Mammary microvascular endothelial cell (primary cell): ENCODE data around the gene B2M. TPM values are rescaled to one million over a fixed set of nuclear protein-coding genes. Genes with fewer than 3 reads are reported as not detected.

Experiments
- total RNA-seq: library from RNA; depleted of rRNA; stranded (reverse); fragments of >200 nt; gene quantifications from 2 replicates; pipeline ENCODE4 v1.2.3, GENCODE V29; 2015

Gene B2M
- total RNA-seq = 5,363 and 5,707 TPM in 2 replicates

DNA sequence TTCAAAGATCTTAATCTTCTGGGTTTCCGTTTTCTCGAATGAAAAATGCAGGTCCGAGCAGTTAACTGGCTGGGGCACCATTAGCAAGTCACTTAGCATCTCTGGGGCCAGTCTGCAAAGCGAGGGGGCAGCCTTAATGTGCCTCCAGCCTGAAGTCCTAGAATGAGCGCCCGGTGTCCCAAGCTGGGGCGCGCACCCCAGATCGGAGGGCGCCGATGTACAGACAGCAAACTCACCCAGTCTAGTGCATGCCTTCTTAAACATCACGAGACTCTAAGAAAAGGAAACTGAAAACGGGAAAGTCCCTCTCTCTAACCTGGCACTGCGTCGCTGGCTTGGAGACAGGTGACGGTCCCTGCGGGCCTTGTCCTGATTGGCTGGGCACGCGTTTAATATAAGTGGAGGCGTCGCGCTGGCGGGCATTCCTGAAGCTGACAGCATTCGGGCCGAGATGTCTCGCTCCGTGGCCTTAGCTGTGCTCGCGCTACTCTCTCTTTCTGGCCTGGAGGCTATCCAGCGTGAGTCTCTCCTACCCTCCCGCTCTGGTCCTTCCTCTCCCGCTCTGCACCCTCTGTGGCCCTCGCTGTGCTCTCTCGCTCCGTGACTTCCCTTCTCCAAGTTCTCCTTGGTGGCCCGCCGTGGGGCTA, at the start of gene B2M, which contains the start of gene PATL2:
TSS of gene B2M (plus strand) at position 422 of the 647 bp plus-strand sequence. CDS start at position 452, 30 bp downstream.
TSS of gene PATL2 (minus strand) at position 228 of the 647 bp plus-strand sequence. CDS start 34,833 bp downstream, outside the sequence.

DNA sequence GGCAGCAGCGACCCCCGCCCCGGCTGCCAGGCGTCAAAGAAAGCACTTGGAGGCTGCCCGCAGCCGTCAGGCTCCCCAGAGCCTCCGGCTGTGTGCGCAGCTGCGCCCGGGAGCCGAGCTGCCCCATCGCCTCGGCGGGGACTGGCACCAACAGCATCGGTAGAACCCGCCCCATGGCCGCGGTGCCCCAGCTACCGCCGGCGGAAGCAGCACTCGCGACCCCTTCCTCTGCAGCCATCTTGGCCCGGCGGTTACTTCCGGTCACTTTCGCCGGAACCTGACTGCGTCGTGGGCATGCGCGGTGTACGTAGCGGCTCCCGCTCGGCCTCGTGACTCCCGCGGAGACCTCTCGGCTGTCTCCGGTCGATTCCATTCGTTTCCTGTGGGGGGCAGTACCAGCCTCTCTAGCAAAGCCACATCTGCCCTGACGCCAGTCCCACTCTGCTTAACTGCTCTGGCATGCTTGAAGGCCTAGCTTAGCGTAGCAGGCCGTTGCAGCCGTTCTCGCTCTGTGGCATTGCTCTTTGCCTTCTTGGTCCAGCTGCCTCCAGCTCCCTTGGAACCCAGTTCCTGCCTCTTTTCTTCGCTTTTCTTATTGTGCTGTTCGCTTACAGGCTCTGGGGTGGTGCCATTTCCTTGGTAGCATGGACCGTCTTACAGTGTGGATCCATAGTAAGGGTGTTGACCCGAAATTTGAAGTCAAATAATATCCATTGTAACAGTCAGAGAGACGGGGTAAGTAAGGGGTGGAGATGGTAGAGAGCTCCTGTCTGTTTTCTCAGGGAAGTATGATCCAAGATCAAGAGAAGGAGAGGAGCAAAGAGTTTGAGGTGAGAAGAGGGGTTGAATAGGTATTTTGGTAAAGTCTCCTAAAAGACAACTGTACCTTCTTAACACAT, 47.7 kb upstream of the B2M start, which contains the start of gene SPG11:
TSS of gene SPG11 (minus strand) at position 253 of the 899 bp plus-strand sequence. CDS start at position 238, 15 bp downstream.

GRCh38 chr15:44736181-44736765, 25.0 kb downstream of the B2M start, which contains the start of gene TRIM69:
TRIM69 (plus strand) TSS chr15:44736528; CDS start chr15:44736705, 177 bp downstream.

Other genes starting within 250 kb of the B2M start
- gene EIF3J, start 174.4 kb upstream of the B2M start, total RNA-seq = 31.4 and 32.4 TPM in 2 replicates
- gene SPG11, start 47.9 kb upstream of the B2M start, total RNA-seq = 28.0 and 40.8 TPM in 2 replicates
- 0.33 TPM in 1 of 2 replicates, not detected in the other for gene PATL2, start 194 bp upstream of the B2M start, total RNA-seq
- 17.3 and 18.4 TPM in 2 replicates for gene TRIM69, start 25.0 kb downstream of the B2M start, total RNA-seq
- not detected in 2 replicates for gene TERB2, start 245.2 kb downstream of the B2M start, total RNA-seq